ENCODE results near the gene BORCS5. TPM values are rescaled to one million over a fixed set of nuclear protein-coding genes. Genes with fewer than 3 reads are reported as not detected.
A peak's percentile ranks its signal among the peaks of the same experiment; 100 is the strongest.

BORCS5 gene
- total and polyA plus RNA-seq, 2 of the 8 experiments (the other 6 are each of a cell fraction or from before 2014, with no cell fraction given) = 8.3 to 17.4 TPM

DNA sequence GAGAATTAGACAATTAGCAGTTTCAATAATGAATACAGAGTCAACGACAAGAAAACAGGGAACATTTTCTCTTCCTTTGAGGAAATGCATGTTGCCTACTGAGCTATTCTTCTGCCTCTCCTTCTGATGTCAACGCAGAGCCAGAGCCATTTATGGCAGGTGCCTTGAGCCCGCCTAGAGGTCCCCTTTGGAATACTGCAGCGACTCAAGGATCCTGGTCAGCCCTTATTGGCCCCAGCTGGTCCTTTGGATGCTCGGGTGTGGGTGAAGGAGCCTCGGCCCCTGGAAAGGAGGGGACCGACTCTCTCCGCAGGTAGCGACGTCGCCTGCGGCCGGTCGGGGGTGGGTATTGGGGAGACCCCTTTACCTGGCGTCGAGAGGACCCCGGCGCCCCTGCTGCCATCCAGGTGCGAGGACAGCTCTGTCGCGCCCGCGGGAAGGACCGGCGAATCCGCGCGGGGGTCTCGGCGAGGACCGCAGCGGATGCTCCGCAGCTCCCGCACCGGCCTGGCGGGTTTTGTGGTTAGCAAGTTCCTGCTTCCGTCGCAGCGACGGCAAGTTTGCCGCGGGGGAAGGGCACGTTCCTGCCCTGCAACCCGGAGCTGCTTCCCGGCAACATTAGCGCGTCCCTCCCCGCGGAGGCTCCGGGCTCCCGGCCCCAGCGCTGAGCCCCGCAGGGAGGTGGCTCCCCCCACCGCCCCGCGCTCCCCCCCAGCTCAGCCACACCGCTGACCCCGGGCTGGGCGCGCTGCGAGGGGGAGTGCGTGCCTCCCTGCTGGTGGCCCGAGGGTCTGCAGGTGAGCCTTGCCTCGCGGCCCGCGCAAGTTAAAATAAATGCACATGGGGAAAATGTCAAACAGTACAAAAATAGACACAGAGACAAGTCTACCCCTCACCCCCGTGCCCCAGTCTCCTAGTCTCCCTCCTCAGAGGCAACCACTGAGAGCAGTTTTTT is 6.9 kb upstream of the BORCS5 start, which contains the start of gene MANSC1:
TSS of gene MANSC1 (minus strand) at position 532 of the 955 bp plus-strand sequence. CDS start 6,928 bp downstream, outside the sequence.
- Histone ChIP-seq H3K18ac (ENCODE audit: extremely low read depth, low read length) (peak within 1 kb of the TSS; percentile 98), H2BK5ac (ENCODE audit: low read depth, low read length) (no peak within 1 kb of the TSS), H2BK120ac (replicated peaks; ENCODE audit: low read depth, low read length) (peak within 1 kb of the TSS; percentile 60), H4K8ac (ENCODE audit: extremely low read depth, insufficient read depth, low read length) (peak within 1 kb of the TSS; percentile 75), H2BK20ac (ENCODE audit: low read length) (no peak within 1 kb of the TSS), H4K5ac (ENCODE audit: insufficient read length, low read depth, low read length) (peak within 1 kb of the TSS; percentile 35), H3K27me3 (replicated peaks in 1 of 4; ENCODE audit: control insufficient read depth in 3 of 4, extremely low read depth in 1 of 4, insufficient read depth in 3 of 4, low read length in 3 of 4) (0 out of 7 replicates have a peak, but pooled peaks cover 0 to 4% (median 0%) of the 10 kb centered on the region in 4 experiments), H3K36me3 (ENCODE audit: control insufficient read depth in 2 of 4, insufficient read depth in 4 of 4, low read length in 3 of 4) (no peaks in the 10 kb centered on the region), H3K4me2 (ENCODE audit: insufficient read depth in 1 of 2, low read depth in 2 of 2, low read length in 2 of 2) (peak within 1 kb of the TSS; percentile 58 to 72), H3K23me2 (ENCODE audit: low read depth, low read length) (peaks cover 7% of the 10 kb centered on the region; the same call in 1 of the 2 replicates), H3K27ac (ENCODE audit: low read depth, low read length) (no peak within 1 kb of the TSS), H4K91ac (replicated peaks; ENCODE audit: insufficient read length, low read length) (peak within 1 kb of the TSS; percentile 86), H3K79me2 (ENCODE audit: control insufficient read depth in 1 of 2, insufficient read depth in 2 of 2, low read length in 2 of 2) (no peaks in the 10 kb centered on the region), H2BK12ac (ENCODE audit: low read depth, low read length) (peak within 1 kb of the TSS; percentile 32; the same call in 1 of the 2 replicates), H3K4ac (replicated peaks; ENCODE audit: insufficient read length, low read depth, low read length) (no peak within 1 kb of the TSS), H3K9ac (replicated peaks in 1 of 4; ENCODE audit: extremely low read depth in 1 of 4, low read depth in 3 of 4, low read length in 3 of 4) (peak within 1 kb of the TSS in 2 of 4 experiments; percentile 31 to 34; a peak in 2 of 7 replicates), H2BK15ac (ENCODE audit: low read length) (no peak within 1 kb of the TSS), H3K79me1 (ENCODE audit: low read depth, low read length) (no peaks in the 10 kb centered on the region), H3K56ac (replicated peaks; ENCODE audit: insufficient read length, low read depth, low read length) (peak within 1 kb of the TSS; percentile 36), H2AK5ac (ENCODE audit: low read depth, low read length) (no peak within 1 kb of the TSS), H3K4me1 (replicated peaks in 1 of 4; ENCODE audit: control insufficient read depth in 3 of 4, insufficient read depth in 4 of 4, low read length in 3 of 4) (peaks cover 0 to 3% (median 1%) of the 10 kb centered on the region in 4 experiments; a peak in 3 of 7 replicates), H3K23ac (ENCODE audit: insufficient read length) (no peak within 1 kb of the TSS), H3K4me3 (ENCODE audit: extremely low read depth in 1 of 4, insufficient read depth in 2 of 4, low read depth in 3 of 4, low read length in 4 of 4) (peak within 1 kb of the TSS; percentile 48 to 72 (median 60)), H3K14ac (ENCODE audit: insufficient read length) (no peak within 1 kb of the TSS), H4K20me1 (replicated peaks in 1 of 2; ENCODE audit: control insufficient read depth in 1 of 2, insufficient read depth in 2 of 2, low read length in 2 of 2) (no peaks in the 10 kb centered on the region), H2AFZ (ENCODE audit: low read length) (peak within 1 kb of the TSS; percentile 58; the same call in 1 of the 2 replicates), H3K9me3 (ENCODE audit: insufficient read depth in 2 of 2, low read depth in 1 of 2, low read length in 1 of 2) (0 out of 4 replicates have a peak, but pooled peaks cover 0 to 2% of the 10 kb centered on the region in 2 experiments)
- FAIRE-seq (no peak), DNase-seq (ENCODE audit: low read depth in 1 of 2, low spot score in 2 of 2) (peak in 1 of 2 experiments; percentile 82)
- CTCF ChIA-PET (ENCODE audit: partially characterized antibody) = interaction anchor here (0.6 to 3.5 kb wide), 18 partner anchors 8 to 355 kb away, joined by 3 to 38 read pairs (median 4); no protein-coding TSS in a partner anchor
- 1% methylated on average over 47 of the region's 68 CpGs; no CpG with 5 or more reads in 1 of the 2 experiments for WGBS, 2 experiments (ENCODE audit: extremely low coverage in 1 of 2, insufficient coverage in 1 of 2, insufficient read length in 1 of 2, insufficient replicate concordance in 2 of 2, low coverage in 1 of 2, low lambda C conversion rate in 2 of 2, missing lambda C conversion rate in 1 of 2)
- POLR2A ChIA-PET (ENCODE audit: partially characterized antibody) = interaction anchor here (0.9 to 1.5 kb wide), 5 partner anchors 9 to 266 kb away, joined by 3 to 12 read pairs (median 3); partner anchors contain the start of gene LRP6
- TF ChIP-seq EZH2 (IDR thresholded peaks at IDR 0.05; ENCODE audit: low read depth, low read length, severe bottlenecking) = peak; percentile 38
- TF ChIP-seq ATF3 (IDR thresholded peaks at IDR 0.05; ENCODE audit: insufficient read depth, low read depth, low read length) = no peak
- peak; percentile 89 for TF ChIP-seq MAX (IDR thresholded peaks at IDR 0.05)
- peak in 1 of 2 experiments; percentile 15; a peak in 1 of 4 replicates for TF ChIP-seq SIN3A (conservative IDR thresholded peaks at IDR 0.05 in 1 of 2, IDR thresholded peaks at IDR 0.05 in 1 of 2; ENCODE audit: low read depth in 1 of 2, low read length in 2 of 2)
- TF ChIP-seq, protein P1, sequence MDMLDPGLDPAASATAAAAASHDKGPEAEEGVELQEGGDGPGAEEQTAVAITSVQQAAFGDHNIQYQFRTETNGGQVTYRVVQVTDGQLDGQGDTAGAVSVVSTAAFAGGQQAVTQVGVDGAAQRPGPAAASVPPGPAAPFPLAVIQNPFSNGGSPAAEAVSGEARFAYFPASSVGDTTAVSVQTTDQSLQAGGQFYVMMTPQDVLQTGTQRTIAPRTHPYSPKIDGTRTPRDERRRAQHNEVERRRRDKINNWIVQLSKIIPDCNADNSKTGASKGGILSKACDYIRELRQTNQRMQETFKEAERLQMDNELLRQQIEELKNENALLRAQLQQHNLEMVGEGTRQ (IDR thresholded peaks at IDR 0.05; ENCODE audit: low read length) = 0 out of 2 replicates have a peak, but pooled peaks have one; percentile 11
- TF ChIP-seq, protein P2, sequence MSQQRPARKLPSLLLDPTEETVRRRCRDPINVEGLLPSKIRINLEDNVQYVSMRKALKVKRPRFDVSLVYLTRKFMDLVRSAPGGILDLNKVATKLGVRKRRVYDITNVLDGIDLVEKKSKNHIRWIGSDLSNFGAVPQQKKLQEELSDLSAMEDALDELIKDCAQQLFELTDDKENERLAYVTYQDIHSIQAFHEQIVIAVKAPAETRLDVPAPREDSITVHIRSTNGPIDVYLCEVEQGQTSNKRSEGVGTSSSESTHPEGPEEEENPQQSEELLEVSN (IDR thresholded peaks at IDR 0.05) = peak; percentile 93; the same call in 1 of the 2 replicates
